GDM1 (cell line): ENCODE results near the gene PIN1.

Experiments
- DNase-seq: peaks from one replicate; lab custom pipeline; 2025; lab: John Stamatoyannopoulos, UW

The PIN1 gene

GRCh38 chr19:9891609-9892373 lies 56.7 kb downstream of the PIN1 start:
- no peak for DNase-seq
